Measurements from ENCODE around the gene KCTD10.

The KCTD10 gene

DNA sequence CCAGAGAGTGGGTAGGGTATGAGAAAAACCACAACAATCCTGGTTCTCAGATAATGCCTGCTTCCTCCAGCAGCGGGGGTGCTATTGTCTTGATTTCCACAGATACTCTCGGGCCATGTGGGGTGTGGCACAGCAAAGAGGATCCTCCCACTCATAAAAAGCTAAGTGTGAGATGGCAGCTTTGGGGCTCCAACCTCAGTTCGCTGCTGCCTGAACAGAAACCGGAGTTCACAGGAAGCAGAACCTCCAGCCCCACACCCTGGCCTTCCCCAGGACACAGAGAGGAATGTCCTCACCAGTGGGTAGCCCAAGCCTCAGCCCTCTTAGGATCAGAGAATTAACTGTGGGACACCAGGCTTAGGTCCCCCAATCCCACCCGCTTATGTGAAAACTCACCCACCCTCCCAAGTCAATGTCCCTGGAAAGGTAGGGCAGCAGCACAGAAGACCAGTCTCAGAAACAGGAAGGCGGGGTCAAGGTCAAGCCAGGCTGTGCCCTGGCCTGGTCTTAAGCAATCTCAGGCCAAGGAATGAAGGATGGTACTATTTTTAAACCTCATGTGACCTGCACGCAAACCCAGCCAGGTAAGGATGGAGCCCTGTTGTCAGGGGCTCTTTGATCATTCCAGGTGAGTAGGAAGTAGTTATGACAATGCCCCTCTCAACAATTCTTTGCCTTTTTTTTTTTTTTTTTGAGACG lies 9.0 kb downstream of the KCTD10 start:
- DNase-seq: no peak

DNA sequence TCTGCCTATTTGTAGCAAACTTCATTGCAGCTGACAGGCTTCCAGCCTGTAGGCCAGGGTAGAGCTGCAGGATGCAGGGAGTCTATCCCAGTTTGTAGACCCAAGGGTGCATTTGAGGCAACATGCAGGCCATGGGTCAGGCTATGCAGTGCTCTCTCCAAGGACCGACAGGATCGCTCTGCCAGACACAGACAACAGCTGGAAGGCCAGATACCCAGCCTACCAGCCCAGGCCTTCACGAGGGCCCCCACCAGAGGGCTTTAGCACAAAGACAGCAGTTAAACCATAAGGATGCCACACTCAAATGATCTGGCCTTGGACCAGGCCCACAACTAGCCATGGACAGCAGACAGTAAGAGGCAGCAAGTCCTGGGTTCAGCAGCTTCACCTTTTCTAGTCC lies 10.3 kb downstream of the KCTD10 start:
- DNase-seq: no peak

- no peak for DNase-seq
These were observed 10.8 kb downstream of the KCTD10 start for GRCh38 chr12:109466305-109466704.

GRCh38 chr12:109464642-109465351 lies 12.3 kb downstream of the KCTD10 start:
- DNase-seq: no peak

- DNase-seq: no peak
These were observed 13.3 kb downstream of the KCTD10 start for GRCh38 chr12:109463756-109464155.

GRCh38 chr12:109462868-109463692 lies 14.0 kb downstream of the KCTD10 start:
- peak; percentile 73 for DNase-seq

DNA sequence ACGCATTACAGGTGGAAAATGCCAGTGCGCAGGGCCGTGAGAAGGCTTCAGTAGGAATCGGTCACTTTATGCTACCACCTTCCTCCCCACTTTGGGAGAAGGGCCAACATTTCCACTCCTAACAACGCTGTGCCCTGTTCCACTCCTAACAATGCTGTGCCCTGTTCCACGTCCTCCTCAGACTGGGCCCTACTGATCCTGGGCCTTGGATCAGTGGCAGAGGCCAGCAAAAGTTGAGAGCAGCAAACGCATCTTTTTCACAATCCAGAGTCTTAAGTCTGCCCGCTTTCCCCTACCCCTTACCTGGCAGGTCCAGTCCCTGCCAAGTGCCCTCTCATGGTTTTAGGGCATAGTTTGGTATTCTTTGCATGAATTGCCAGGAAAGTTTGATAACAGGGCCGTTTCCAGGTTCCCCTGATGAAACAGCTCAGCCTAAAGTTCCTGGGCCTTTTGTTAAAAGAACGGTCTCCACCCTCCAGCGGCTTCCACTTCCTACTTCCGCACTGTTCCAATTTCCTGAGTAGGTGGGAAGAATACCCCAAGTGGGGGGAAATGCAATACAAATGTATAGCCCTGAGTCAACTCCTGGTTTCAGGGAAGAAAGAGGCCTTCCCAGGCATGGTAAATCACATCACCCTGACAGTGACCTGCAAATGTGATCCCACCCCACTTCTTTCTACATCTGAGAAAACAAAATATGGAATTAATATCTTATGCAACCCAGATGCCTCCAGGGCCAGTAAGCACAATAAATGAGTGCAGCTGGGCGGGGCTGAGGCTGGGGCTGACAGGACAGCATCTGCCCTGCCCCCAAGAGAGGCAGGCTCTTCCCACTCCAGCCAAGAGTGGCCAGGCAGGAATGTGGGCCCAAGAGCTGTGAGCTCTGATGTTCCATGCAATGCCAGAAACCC lies 15.0 kb downstream of the KCTD10 start:
- peak; percentile 80 for DNase-seq

DNA sequence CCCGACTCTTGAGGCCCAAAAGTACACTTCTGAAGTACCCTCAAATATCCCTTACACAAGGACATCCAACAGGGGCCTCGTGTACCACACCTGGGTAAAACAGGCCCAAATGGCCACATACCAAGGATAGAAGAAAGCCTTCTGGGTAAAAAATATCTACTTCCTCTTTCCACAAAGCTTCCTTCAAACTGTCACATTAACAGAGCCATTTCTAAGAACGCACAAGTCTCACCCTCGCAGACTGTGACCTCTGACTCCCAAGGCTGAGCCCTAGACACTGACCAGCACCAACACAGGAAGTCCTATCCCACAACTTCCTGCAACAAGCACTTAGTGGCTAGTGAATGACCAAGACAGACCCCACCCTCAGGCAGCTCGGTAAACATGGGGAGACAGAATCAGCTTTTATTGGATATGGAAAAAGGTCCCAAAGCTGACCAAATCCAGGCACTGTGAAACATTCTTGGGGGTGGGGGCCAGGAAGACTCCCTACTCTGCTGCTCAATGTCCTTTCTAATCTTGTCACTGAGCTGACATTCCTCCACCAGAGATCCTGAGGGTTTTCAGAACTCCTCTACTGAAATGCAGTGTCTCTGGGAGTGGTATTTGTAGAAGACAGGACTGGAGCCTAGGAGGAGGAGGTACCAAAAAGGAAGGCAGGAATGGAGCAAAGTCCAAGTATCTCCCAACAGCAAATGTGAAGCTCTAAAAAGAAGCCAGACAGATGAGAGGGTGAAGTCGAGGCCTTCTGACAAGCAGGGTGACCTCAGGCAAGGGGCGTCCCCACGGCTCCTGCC lies 15.9 kb downstream of the KCTD10 start:
- no peak for DNase-seq

DNA sequence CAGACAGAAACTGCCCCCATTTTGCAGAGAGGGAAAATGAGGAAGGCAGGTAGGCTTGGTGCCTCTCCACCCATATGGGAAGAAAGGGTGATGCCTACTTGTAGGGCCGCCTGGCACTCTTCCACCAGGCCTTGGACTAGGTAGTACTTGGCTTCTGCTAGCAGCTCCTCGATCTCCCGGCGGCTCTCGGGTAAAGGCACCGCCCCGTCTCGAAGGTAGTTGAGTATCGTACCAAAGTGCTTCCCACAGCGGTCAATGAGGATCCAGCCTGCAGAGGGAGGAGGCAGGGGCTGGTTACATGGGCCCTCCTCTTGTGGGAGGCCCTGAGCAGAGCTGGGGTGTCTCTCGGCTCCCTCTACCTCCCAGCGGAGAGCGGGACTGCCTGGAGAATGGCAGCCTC lies 16.6 kb downstream of the KCTD10 start:
- DNase-seq: no peak

DNA sequence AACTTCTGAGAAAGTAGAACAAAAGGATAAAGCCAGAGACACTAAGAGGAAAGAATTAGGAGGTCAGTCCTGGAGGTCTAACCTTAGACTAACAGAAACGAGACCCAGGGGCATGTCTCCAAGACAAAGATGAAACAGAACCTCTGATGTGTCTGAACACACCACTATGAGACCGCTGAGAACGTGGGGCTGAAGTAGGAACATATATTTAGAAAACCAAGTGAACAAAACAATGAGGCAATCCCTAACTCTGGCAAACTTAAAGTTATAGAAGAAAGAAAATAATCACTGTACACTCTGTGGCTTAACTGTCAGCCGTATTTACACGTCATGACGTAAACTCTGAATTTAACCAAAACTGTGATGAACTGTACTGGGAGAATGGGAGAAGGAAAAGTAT lies 17.9 kb downstream of the KCTD10 start:
- no peak for DNase-seq

GRCh38 chr12:109458771-109459208 lies 18.3 kb downstream of the KCTD10 start:
- no peak for DNase-seq

DNA sequence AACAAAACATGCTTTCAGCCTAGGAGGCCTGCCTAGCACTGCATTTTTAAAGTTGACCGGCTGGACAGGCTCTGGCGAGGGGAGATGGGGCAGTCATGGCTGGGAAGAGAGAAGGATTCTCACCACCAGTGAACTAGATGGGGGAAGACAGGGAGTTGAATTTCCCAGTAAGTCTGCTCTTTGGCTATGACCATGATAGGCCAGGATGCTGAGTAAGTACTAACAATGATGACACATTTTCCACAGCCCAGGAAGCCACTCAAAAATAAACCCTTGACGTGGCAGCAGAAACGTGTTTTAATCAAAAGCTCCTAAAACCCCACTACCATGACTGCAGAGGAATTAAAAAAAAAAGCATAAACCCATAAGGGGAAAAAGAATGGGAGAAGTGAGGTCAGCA lies 19.0 kb downstream of the KCTD10 start:
- no peak for DNase-seq

DNA sequence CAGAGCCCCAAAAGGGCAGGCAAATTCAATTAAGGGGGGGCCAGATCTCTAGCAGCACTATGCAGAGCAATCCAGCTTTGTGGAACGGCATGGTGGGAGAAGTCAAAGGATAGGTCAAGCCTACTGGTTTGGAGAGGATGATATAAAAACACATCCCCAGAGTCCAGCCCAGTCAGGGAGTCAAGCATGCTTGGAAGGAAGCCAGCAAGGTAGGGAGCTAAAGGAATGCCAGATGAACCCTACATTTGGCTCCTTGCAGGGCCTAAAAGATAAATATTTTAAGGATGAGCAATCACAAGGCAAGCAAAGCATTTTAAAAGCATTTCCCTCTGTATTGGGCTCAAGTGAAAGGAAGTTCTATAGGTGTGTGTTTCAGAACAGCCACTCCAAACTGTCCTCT lies 21.4 kb downstream of the KCTD10 start:
- DNase-seq: no peak

GRCh38 chr12:109452489-109452888 lies 24.6 kb downstream of the KCTD10 start:
- DNase-seq: no peak

DNA sequence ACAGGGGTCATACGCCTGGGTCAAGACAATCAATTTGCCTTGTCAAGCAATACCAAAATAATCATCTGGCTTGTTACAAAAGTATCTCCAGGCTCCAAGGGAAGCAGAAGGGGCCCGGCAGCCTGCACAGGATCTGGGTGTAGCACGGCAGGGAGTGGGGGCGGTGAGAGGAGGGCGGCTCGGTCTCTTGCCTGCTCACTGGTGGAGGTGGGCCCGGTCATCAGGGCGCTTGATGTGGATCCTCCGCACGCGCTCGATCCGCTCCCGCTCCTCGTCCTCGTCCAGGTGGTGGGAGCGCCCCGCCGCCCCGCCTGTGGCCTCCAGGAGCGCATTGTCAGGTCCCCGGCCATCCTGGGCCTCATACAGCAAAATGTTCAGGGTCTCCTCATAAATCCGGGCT lies 25.7 kb downstream of the KCTD10 start:
- no peak for DNase-seq

- no peak for DNase-seq
These were observed 26.1 kb downstream of the KCTD10 start for GRCh38 chr12:109450980-109451379.

DNA sequence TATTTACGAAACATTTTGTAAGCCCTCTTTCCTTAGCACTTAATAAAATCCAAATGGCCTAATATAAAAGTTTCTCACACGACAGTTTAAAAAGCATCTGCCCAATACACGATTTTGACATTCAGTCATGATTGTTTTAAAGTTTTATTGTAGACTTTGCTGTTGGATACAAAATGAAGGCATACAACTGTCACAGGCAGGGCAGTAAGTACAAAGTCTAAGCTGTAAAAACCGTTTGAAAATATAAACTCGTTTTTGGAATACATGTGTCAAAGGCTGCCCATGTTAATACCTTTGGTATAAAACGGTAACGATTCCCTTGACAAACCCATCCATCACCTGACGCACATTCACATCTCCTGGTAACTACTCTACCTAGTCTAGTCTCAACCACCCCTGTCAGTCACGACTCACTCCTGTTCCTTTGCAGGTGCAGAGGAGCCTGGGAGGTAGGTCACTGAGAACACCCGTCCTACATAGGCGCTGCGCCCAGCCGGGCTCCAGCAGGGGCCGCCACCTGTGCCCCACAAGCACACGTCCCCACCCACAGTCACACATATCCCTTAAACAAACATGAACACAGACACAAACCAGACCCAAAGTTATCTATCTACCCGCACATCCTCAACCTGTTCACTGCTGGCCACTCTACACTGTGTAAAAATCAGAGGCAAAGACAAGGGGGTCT lies 27.1 kb downstream of the KCTD10 start:
- no peak for DNase-seq

DNA sequence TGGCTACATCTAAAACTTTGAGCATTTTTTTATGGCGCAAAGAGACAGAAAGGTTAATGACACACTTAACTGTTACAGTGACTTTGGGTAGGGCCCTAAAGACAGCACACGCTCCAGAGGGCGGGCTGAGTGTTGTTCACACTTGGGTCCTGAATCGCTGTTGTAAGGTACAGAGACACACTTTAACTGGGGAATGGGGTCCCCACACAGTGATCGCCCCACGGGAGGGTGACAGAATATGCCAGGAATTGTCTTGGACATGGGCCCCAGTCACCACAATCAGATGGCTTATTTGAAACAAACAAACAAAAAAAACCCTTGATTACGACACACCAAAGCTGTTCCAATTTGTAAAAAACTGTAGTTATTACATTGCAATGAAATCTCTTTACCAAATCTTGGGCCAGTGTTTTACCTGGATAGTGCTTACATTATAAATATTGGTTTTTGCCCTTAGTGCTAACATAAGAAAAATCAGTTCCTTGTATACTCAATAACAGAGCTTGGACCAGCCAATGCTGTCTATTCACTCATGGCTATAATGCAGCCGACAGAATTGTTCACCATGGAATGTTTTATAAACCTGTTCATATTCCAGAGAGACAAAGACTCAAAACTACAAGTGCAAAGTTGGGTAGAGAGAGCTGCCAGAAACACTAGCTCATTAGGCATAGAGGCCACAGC lies 28.3 kb downstream of the KCTD10 start:
- DNase-seq: no peak

DNA sequence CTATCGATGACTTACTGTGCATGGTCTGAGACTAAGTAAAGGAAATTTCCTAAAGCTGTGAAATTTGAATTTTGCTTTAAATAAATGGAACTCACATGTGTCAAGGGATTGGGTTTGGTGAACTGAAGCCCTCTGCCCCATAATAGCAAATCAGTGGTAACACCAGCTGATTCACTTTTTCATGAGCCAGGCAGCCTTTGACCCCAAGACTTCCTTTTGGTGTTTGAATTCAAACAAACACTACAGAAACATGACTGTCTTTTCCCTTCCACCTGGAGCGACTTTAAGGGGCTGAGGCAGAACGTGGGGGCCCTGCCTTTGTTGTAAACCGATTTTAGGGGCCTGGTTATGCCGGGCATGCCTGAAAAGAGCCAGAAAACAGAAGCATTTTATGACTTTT lies 28.8 kb downstream of the KCTD10 start:
- DNase-seq: no peak

DNA sequence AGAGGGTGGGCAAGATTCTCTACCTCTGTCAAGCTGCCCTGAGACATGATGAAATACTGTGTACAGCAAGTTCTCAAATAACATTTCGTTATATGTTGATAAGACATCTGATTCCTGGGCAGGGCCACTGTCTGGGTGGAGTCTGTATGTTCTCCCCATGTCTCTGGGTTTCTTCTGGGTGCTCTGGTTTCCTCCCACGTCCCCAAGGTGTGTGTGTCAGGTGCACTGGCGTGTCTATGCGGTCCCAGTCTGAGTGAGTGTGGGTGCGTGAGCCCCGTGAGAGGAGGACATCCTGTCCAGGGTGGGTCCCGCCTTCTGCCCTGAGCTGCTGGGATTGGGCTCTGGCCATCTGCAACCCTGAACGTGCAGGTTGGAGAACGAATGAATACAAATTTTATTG lies 29.6 kb downstream of the KCTD10 start:
- DNase-seq: no peak

- DNase-seq: no peak
These were observed 30.2 kb downstream of the KCTD10 start for GRCh38 chr12:109446869-109447268.

Data from amniotic stem cell (primary cell).